Upper lobe of left lung (tissue), 6 donors: ENCODE results near the gene PBRM1. TPM values are rescaled to one million over a fixed set of nuclear protein-coding genes. Genes with fewer than 3 reads are reported as not detected.
"Not testable (repeated sequence)": the region's sequence is repeated elsewhere in the genome, so short reads cannot be mapped to it uniquely, and the experiment has no call there.

Experiments
- ATAC-seq, 2 donors: fragments of 200-7000 bp; cut with Tn5 transposase; one replicate each; pipeline ENCODE4 v1.9.1; 2022; ENCODE audit warnings: mild to moderate bottlenecking in 2 of 2, moderate library complexity in 2 of 2; ENCODE audit not compliant: low FRiP score in 2 of 2
- DNase-seq, 2 donors: peaks; one replicate each; pipeline ENCODE4 v3.0.0-alpha.2; 2019 to 2020
- H3K27ac ChIP-seq, 4 donors: fragments of 200-600 bp; sonication (generic); one replicate each; pipeline ENCODE4 v1.5.1; 2016 to 2019
- H3K27me3 ChIP-seq, 4 donors: fragments of 200-600 bp; sonication (generic); one replicate each; pipeline ENCODE4 v1.5.1; 2017 to 2019
- H3K36me3 ChIP-seq, 4 donors: fragments of 200-600 bp; sonication (generic); one replicate each; pipeline ENCODE4 v1.5.1; 2016 to 2019
- H3K4me1 ChIP-seq, 4 donors: fragments of 200-600 bp; sonication (generic); one replicate each; pipeline ENCODE4 v1.5.1; 2018 to 2019
- H3K4me3 ChIP-seq, 4 donors: fragments of 200-600 bp; sonication (generic); one replicate each; pipeline ENCODE4 v1.5.1; 2017 to 2019; ENCODE audit warnings: mild to moderate bottlenecking in 2 of 4, moderate library complexity in 1 of 4
- H3K9me3 ChIP-seq, 4 donors: fragments of 200-600 bp; sonication (generic); one replicate each; pipeline ENCODE4 v1.5.1; 2018 to 2019
- CTCF ChIP-seq, 6 experiments: fragments of 450-650 bp in 4 of 6; fragments of 200-600 bp in 2 of 6; sonication (generic) in 2 of 6; IDR thresholded peaks; one replicate each; pipeline ENCODE4 v1.5.1; 2016 to 2019; ENCODE audit warnings: antibody characterized with exemption in 6 of 6
- EP300 ChIP-seq, 4 donors: sonication (generic); formaldehyde crosslinking; IDR thresholded peaks; one replicate each; pipeline ENCODE4 v1.5.1; 2017; ENCODE audit warnings: antibody characterized with exemption in 4 of 4, control low read depth in 2 of 4
- POLR2A ChIP-seq, 4 donors: fragments of 450-650 bp; IDR thresholded peaks; one replicate each; pipeline ENCODE4 v1.5.1; 2016 to 2017; ENCODE audit warnings: antibody characterized with exemption in 4 of 4, mild to moderate bottlenecking in 2 of 4
- POLR2AphosphoS5 ChIP-seq, 2 donors: sonication (generic); formaldehyde crosslinking; IDR thresholded peaks; one replicate each; pipeline ENCODE4 v1.5.1; 2017; ENCODE audit warnings: antibody characterized with exemption in 2 of 2
- WGBS, 2 donors: methylation state at CpG; one replicate each; pipeline ENCODE4 v1.1.5; 2017 to 2018; 5-methylcytosine and 5-hydroxymethylcytosine counted together
- total RNA-seq, 6 donors: library from RNA; depleted of rRNA in 4 of 6; stranded (reverse); fragments of >200 nt in 4 of 6; gene quantifications; one replicate each; pipeline versions ENCODE4 v1.1.0 to v1.2.1, GENCODE V29; 2016 to 2021
- donor health status: DM: no; HTN: no; CAD: no; lungs with moderate emphysema.
- donor health status: DM: no; HTN: yes; CAD: no; lungs with severe emphysema.

Gene PBRM1
- total RNA-seq, 6 donors from 2014 or later: 60.9 to 151 (median 81.6) TPM

GRCh38 chr3:52678265-52679198, 7.2 kb downstream of the PBRM1 start:
- Histone ChIP-seq H3K27me3 (no peaks in the 10 kb centered on the region), H3K4me3 (no peak overlapping the region), H3K36me3 (peaks cover 13 to 67% (median 37%) of the 10 kb centered on the region in 4 donors), H3K27ac (peak overlapping the region in 1 of 4 donors; percentile 38), H3K4me1 (peaks cover 24 to 47% (median 27%) of the 10 kb centered on the region in 4 donors), H3K9me3 (no peaks in the 10 kb centered on the region)
- DNase-seq: no peak
- WGBS, 2 donors: 93% methylated on average over 6 of the region's 6 CpGs
- TF ChIP-seq POLR2A (IDR thresholded peaks at IDR 0.05): no peak
- no peak for TF ChIP-seq POLR2AphosphoS5 (IDR thresholded peaks at IDR 0.05)
- TF ChIP-seq EP300 (IDR thresholded peaks at IDR 0.05): no peak
- no peak for TF ChIP-seq CTCF (IDR thresholded peaks at IDR 0.05)
- ATAC-seq: no peak

GRCh38 chr3:52676201-52676600, 9.5 kb downstream of the PBRM1 start:
- peaks cover 12 to 29% (median 15%) of the 10 kb centered on the region in 4 donors for H3K4me1 ChIP-seq
- peaks cover 16 to 90% (median 52%) of the 10 kb centered on the region in 4 donors for H3K36me3 ChIP-seq
- not testable (repeated sequence) for H3K27me3 ChIP-seq, ATAC-seq, H3K27ac ChIP-seq, H3K9me3 ChIP-seq, H3K4me3 ChIP-seq, DNase-seq
- 91 to 98% methylated on average over 3 of the region's 3 CpGs for WGBS, 2 donors

- TF ChIP-seq CTCF (IDR thresholded peaks at IDR 0.05) (no peak), POLR2A (IDR thresholded peaks at IDR 0.05) (no peak), POLR2AphosphoS5 (IDR thresholded peaks at IDR 0.05) (no peak), EP300 (IDR thresholded peaks at IDR 0.05) (no peak)
Observed at GRCh38 chr3:52671676-52672075, 14.0 kb downstream of the PBRM1 start.

GRCh38 chr3:52670621-52671521, 14.8 kb downstream of the PBRM1 start:
- H3K36me3 ChIP-seq: peaks cover 19 to 86% (median 47%) of the 10 kb centered on the region in 4 donors

More at GRCh38 chr3:52671676-52672075, 14.0 kb downstream of the PBRM1 start:
- WGBS, 2 donors: 59 to 60% methylated on average over 1 of the region's 1 CpG
- DNase-seq (no peak), ATAC-seq (no peak)
- H3K9me3 ChIP-seq: no peaks in the 10 kb centered on the region
- H3K27ac ChIP-seq: peak overlapping the region in 1 of 4 donors; percentile 71
- peaks cover 18 to 86% (median 45%) of the 10 kb centered on the region in 4 donors for H3K36me3 ChIP-seq
- H3K4me3 ChIP-seq: no peak overlapping the region
- no peaks in the 10 kb centered on the region for H3K27me3 ChIP-seq
- peaks cover 12 to 22% (median 16%) of the 10 kb centered on the region in 4 donors for H3K4me1 ChIP-seq

GRCh38 chr3:52663098-52663497, 22.6 kb downstream of the PBRM1 start:
- H3K27ac ChIP-seq: no peak overlapping the region
- no peaks in the 10 kb centered on the region for H3K27me3 ChIP-seq
- H3K4me3 ChIP-seq: no peak overlapping the region
- H3K4me1 ChIP-seq: no peaks in the 10 kb centered on the region
- TF ChIP-seq CTCF (IDR thresholded peaks at IDR 0.05): no peak
- TF ChIP-seq POLR2A (IDR thresholded peaks at IDR 0.05): no peak
- no peak for TF ChIP-seq EP300 (IDR thresholded peaks at IDR 0.05)
- TF ChIP-seq POLR2AphosphoS5 (IDR thresholded peaks at IDR 0.05): no peak
- no peak for DNase-seq
- H3K36me3 ChIP-seq: peaks cover 21 to 93% (median 67%) of the 10 kb centered on the region in 4 donors
- ATAC-seq: no peak
- WGBS, 2 donors: 83 to 94% methylated on average over 3 of the region's 3 CpGs
- H3K9me3 ChIP-seq: no peaks in the 10 kb centered on the region

More at GRCh38 chr3:52670621-52671521, 14.8 kb downstream of the PBRM1 start:
- H3K4me3 ChIP-seq: no peak overlapping the region
- TF ChIP-seq EP300 (IDR thresholded peaks at IDR 0.05) (no peak), POLR2AphosphoS5 (IDR thresholded peaks at IDR 0.05) (peak in 1 of 2 donors; percentile 65)
- no peaks in the 10 kb centered on the region for H3K9me3 ChIP-seq
- ATAC-seq: peak; percentile 86 to 96
- 68 to 70% methylated on average over 9 of the region's 9 CpGs for WGBS, 2 donors
- DNase-seq: peak in 1 of 2 donors; percentile 39
- H3K4me1 ChIP-seq: peaks cover 12 to 22% (median 16%) of the 10 kb centered on the region in 4 donors
- no peaks in the 10 kb centered on the region for H3K27me3 ChIP-seq
- peak overlapping the region; percentile 16 to 71 (median 24) for H3K27ac ChIP-seq
